GM21717 (cell line): ENCODE results near the gene BAX.

Experiments
- ATAC-seq: cut with Tn5 transposase; IDR thresholded peaks from one replicate; pipeline ENCODE4 v1.9.1; 2021; ENCODE audit warnings: mild to moderate bottlenecking, moderate library complexity; ENCODE audit not compliant: unreplicated experiment

BAX gene

GRCh38 chr19:48928164-48929025 is 26.3 kb upstream of the BAX start:
- no peak for ATAC-seq

DNA sequence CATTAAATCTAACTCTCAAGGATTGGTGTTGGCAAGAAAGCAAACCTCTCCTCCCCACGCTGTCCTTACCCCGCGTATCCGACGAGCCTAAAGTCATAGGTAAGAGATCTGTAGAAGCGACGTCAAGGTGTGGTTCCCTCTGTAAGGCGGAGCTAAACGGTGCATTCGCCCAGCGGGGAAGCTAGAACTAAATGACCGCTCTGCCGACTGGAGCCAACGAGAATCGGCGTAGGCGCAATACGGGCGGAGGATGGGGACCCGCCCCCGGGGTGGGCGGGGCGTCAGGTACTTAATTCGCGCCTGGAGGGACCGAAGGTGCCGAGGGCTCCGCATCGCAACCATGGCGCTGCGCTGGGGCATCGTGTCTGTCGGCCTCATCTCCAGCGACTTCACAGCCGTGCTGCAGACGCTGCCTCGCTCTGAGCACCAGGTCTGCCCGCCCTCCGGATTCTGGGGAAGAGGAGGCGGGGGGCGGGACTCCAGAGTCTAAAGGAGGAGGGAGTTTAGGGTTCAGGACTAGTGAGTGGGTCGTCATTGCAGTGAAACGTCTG is 21.2 kb upstream of the BAX start, which contains the start of gene DHDH:
Gene DHDH (plus strand): TSS at position 318 of the 551 bp plus-strand sequence. CDS start 23 bp downstream, at position 341.
- ATAC-seq: no peak

DNA sequence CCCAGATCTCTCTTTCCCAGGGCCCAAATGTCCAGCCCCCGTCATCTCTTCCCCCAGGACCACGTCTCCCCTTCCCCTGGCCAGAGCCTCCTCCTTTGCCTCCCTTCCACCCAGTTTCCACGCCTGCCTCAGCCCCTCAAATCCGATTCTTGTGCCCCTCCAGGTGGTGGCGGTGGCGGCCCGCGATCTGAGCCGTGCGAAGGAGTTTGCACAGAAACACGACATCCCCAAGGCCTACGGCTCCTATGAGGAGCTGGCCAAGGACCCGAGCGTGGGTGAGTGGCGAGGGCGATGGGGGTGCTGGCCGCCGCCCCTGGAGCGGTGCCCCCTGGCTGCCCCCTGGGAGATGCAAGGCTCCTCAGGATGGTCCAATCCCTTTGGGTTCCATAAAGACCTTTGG is 19.8 kb upstream of the BAX start:
- ATAC-seq: no peak

- no peak for ATAC-seq
Observed at GRCh38 chr19:48935864-48936263, 18.8 kb upstream of the BAX start.

DNA sequence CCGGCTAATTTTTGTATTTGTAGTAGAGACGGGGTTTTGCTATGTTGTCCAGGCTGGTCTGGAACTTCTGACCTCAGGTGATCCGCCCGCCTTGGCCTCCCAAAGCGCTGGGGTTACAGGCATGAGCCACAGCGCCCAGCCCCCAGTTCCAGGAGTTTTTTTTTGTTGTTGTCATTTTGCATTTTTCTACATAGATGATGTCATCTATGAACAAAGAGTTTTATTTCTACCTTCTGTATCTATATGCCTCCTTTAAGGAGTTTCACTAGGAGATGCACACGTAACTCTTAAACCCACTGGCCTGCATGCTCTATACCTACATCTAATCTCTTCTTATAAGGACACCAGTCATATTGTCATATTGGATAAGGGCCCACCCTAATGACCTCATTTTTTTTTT is 16.4 kb upstream of the BAX start:
- no peak for ATAC-seq

- ATAC-seq: no peak
Observed at GRCh38 chr19:48940902-48941301, 13.8 kb upstream of the BAX start.

DNA sequence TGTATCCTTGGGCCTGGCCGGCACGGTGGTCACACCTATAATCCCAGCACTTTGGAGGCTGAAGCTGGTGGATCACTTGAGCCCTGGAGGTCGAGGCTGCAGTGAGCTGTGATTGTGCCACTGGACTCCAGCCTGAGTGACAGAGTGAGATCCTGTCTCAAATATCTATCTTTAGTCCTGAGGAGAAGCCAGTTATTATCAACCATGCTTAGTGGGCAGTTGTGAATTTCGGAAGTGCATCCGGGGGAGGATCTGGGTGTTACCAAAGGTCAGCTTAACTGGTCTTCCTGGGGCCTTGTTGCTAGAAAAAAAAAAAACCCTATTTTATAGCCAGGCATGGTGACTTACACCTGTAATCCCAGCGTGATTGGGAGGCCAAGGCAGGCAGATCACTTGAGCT is 11.6 kb upstream of the BAX start:
- no peak for ATAC-seq

DNA sequence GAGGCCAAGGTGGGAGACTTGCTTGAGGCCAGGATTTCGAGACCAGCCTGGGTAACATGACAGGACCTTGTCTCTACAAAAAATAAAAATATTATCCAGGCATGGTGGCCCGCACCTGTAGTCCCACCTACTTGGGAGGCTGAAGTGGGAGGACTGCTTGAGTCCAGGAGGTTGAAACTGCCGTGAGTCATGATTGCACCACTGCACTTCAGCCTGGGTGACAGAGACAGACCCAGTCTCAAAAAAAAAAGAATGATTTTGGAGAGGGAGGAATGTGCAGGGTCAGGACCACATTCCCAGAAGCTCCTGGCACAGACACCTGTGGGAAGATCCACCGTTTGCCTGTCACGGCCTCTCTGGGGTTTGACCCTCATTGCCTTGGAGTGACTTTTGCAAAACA is 9.3 kb upstream of the BAX start:
- no peak for ATAC-seq

GRCh38 chr19:48945817-48946216 is 8.9 kb upstream of the BAX start:
- no peak for ATAC-seq

- ATAC-seq: no peak
Observed at GRCh38 chr19:48946463-48947257, 8.0 kb upstream of the BAX start.

DNA sequence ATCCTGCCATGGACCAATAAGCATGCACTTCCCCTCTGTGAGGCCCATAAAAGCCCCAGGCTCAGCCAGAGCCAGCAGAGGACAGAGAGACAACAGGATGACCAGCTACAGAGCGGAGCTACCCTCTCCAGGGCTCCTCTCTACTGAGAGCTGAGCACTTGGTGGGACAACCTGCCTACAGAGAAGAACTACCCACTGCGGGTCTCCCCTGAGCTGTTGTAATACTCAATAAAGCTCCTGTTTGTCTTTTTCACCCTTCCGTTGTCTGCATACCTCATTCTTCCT is 7.5 kb upstream of the BAX start:
- no peak for ATAC-seq

DNA sequence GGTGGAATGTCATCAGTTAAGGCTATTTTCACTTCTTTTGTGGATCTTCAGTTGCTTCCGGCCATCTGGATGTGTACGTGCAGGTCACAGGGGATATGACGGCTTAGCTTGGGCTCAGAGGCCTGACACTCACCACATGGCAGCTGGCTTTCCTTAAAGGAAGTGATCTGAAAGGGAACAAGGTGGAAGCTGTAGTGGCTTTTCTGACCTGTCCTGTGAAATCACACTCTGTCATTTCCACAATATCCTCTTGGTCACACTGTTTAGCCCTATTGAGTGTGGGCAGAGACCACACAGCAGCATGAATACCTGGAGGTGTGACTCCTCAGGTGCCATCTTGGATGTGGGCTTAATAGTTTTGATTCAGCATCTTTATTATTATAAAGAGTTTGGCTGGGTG is 4.5 kb upstream of the BAX start:
- ATAC-seq: no peak

DNA sequence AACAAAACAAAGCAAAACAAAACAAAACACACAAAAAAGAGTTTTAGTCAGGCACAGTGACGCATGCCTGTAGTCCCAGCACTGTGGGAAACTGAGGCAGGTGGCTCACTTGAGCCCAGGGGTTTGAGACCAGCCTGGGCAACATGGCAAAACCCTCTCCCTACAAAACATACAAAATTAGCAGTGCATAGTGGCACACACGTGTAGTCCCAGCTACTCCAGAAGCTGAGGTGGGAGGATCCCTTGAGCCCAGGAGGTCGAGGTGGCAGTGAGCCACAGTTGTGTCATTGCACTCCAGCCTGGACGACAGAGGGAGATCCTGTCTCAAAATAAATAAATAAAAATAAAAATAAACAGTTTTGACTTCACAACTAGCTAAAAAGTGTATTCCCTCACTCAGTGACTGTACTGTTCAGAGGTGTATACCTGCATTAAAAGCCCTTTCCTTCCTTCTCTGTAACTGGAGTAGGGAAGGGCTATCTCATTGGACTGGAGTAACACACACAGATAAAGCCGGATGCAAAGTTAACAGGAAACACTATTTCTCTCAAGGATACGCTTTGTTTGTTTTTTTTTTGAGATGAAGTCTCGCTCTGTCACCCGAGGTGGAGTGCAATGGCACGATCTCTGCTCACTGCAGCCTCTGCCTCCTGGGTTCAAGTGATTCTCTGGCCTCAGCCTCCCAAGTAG is 3.7 kb upstream of the BAX start:
- no peak for ATAC-seq

DNA sequence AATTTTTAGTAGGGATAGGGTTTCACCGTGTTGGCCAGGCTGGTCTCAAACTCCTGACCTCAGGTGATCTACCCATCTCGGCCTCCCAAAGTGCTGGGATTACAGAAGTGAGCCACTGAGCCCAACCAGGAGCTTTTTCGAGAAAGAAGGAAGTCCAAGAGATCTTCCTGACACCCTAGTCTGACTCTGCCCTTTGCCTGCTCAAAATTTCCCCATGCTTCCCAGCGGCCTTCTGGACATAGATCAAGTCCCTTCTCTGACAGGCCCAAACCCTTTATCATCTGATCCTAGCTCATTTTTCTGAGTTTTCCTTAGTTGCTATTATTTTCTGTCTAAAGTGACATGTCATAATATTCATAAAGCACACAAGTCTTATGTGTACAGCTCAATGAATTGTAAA is 1.5 kb upstream of the BAX start:
- no peak for ATAC-seq

DNA sequence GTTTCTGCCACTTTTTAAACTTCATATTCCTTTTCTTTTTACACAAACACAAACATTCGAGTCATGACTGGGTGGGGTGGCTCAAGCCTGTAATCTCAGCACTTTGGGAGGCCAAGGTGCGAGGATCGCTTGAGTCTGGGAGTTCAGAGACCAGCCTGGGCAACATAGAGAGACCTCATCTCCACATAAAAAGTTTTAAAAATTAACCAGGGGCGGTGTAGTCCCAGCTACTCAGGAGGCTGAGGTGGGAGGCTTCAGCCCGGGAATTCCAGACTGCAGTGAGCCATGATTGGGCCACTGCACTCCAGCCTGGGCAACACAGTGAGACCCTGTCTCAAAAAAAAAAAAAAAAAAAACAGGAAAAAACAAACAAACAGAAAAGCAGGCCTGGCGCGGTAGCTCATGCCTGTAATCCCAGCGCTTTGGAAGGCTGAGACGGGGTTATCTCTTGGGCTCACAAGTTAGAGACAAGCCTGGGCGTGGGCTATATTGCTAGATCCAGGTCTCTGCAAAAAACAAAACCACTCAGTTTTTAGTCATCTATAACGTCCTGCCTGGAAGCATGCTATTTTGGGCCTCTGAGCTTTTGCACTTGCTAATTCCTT is 583 bp upstream of the BAX start:
- no peak for ATAC-seq

- ATAC-seq: no peak
Observed at GRCh38 chr19:48955308-48955958, 758 bp downstream of the BAX start.

GRCh38 chr19:48958006-48958405 is 3.3 kb downstream of the BAX start:
- ATAC-seq: no peak

DNA sequence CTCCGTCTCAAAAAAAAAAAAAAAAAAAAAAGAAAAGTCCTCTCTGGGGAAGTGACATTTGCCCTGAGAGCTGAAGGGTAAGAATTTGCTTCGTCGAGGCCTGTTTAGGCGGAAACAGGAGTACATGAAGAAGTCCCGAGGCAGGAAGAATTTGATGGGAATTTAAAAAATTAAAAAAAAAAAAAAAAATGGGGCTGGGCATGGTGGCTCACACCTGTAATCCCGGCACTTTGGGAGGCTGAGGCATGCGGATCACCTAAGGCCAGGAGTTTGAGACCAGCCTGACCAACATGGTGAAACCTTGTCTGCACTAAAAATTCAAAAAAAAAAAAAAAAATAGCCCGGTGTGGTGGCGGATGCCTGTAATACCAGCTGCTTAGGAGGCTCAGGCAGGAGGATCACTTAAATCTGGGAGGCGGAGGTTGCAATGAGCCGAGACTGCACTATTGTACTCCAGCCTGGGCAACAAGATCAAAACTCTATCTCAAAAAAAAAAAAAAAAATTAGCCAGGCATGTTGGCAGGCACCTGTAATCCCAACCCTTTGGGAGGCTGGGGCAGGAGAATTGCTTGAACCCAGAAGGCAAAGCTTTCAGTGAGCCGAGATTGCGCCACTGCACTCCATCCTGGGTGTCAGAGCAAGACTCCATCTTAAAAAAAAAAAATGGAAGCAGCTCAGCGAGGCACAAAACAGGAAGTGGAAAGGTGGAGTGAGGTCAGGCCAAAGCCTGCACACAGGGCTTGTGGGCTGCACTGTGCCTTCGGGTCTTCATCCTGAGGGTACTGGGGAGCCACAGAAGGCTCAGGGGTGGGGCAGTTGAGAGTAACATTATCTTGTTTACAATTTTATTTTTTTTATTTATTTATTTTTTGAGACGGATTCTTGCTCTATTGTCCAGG is 4.9 kb downstream of the BAX start:
- no peak for ATAC-seq

DNA sequence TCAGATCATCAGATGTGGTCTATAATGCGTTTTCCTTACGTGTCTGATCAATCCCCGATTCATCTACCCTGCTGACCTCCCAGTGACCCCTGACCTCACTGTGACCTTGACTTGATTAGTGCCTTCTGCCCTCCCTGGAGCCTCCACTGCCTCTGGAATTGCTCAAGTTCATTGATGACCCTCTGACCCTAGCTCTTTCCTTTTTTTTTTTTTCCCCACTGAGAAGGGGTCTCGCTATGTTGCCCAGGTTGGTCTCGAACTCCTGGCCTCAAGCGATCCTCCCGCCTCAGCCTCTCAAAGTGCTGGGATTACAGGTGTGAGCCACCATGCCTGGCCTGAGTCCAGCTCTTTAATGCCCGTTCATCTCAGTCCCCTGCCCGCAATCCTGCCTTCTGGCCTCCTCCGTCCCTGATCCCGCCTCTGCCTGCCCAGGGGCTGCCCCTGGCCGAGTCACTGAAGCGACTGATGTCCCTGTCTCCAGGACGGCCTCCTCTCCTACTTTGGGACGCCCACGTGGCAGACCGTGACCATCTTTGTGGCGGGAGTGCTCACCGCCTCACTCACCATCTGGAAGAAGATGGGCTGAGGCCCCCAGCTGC is 6.5 kb downstream of the BAX start:
- ATAC-seq: no peak
